ENCODE data around the gene ALKBH5.
"Not testable (repeated sequence)": the region's sequence is repeated elsewhere in the genome, so short reads cannot be mapped to it uniquely, and the experiment has no call there.

Gene ALKBH5

DNA sequence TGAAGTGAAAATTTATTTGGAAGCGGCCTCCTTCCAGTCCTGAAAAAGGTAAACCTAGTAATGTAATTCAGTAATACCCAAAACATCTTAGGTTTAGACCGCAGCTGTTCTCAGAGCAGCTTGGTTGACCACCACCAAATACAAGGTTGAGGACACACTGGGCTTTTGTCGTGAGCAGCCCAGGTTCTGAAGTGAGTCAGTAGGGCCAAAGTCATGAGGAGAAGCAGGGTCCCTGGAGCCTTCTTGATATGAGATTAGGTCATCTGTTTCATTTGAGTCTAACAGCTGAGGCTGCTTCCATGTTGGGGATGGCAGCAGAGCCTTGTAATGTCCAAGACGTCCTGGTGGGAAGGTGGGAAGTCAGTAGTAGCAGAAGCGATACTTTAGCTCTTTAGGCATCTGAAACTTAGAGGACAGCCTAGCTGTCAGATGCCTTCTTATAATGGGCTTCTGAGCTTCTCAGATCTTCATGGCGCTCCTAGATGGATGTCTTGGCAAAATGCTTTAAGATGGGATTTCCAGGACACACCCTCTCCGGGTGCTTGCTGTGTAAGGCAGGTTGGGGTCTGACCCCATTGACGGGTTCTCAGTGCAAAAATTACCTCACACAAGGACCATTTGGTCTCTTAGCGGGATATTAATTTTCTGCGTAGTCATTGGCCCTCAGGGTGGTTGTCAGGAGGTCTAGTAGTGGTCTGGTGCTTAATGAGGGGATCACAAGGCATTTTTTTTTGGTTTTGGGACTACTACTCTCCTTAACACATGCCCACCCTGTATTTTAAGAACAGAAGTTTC is 2.4 kb downstream of the ALKBH5 start:
- no peak for DNase-seq (ENCODE audit: low read depth in 2 of 2)

- DNase-seq (ENCODE audit: low read depth in 2 of 2), result peak in 1 of 2 experiments; percentile 12
These were observed 3.0 kb downstream of the ALKBH5 start for GRCh38 chr17:18186627-18186982.

DNA sequence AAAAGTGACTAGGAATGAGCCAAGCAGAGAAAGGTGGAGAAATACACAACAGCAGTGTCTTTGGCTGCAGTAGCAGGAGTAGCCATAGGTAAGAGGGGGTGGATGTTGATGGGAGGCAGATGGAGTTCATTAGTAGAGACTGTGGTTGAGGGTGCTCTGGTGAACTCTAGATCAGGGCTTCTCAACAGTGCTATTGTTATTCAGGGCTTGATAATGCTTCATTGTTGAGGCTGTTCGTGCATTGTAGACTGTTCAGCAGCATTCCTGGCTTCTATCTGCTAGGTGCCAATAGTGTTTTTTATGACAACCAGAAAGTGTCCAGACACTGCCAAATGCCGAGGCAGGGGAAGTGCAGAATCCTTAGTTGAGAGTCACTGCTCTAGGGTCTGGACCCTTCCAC is 3.6 kb downstream of the ALKBH5 start:
- DNase-seq (ENCODE audit: low read depth in 2 of 2), result no peak

- no peak for DNase-seq (ENCODE audit: low read depth in 2 of 2)
These were observed 4.5 kb downstream of the ALKBH5 start for GRCh38 chr17:18187821-18188761.

GRCh38 chr17:18190628-18191235 is 7.1 kb downstream of the ALKBH5 start:
- no peak for DNase-seq (ENCODE audit: low read depth in 2 of 2)

- DNase-seq (ENCODE audit: low read depth in 2 of 2), result no peak
These were observed 7.6 kb downstream of the ALKBH5 start for GRCh38 chr17:18191236-18191667.

GRCh38 chr17:18191967-18192366 is 8.3 kb downstream of the ALKBH5 start:
- no peak for DNase-seq (ENCODE audit: low read depth in 2 of 2)

DNA sequence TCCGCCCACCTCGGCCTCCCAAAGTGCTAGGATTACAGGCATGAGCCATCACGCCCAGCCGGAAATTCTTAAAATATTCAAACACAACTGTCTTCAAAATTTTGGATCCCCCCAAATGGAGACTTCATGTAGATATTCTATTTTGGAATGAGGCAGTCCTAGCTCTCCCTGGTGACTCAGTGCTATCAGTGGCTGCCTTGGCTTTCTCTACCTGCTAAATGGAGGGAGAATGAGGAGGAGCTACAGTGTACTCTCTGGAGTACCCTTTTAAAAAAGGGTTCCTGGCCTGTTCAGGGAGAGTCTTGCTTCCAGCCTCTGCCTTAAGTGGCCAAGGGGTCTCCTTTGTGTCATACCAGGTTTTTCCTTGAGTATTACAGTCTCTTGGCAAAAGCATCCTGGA is 10.8 kb downstream of the ALKBH5 start:
- DNase-seq (ENCODE audit: low read depth in 2 of 2), result no peak

GRCh38 chr17:18194804-18195203 is 11.2 kb downstream of the ALKBH5 start:
- DNase-seq (ENCODE audit: low read depth in 2 of 2), result no peak

DNA sequence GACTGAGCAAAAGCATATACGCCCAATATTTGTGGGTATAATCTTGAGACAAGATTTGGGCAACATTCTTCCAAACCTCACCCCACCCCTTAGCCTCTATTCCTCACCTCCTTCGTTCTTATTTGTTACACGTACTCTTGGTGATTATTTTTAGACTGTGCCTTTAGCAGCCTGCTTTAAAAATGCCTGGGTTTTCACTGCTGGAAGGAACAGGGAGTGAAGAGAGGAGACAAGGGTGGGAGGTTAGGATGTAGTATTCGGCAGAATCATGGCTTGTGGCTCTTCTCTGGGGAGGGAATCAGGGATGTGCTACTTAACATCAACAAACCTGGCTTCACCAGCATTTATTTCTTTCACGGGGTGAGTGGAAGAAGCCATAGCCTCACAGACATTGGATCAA is 11.6 kb downstream of the ALKBH5 start:
- DNase-seq (ENCODE audit: low read depth in 2 of 2), result no peak

DNA sequence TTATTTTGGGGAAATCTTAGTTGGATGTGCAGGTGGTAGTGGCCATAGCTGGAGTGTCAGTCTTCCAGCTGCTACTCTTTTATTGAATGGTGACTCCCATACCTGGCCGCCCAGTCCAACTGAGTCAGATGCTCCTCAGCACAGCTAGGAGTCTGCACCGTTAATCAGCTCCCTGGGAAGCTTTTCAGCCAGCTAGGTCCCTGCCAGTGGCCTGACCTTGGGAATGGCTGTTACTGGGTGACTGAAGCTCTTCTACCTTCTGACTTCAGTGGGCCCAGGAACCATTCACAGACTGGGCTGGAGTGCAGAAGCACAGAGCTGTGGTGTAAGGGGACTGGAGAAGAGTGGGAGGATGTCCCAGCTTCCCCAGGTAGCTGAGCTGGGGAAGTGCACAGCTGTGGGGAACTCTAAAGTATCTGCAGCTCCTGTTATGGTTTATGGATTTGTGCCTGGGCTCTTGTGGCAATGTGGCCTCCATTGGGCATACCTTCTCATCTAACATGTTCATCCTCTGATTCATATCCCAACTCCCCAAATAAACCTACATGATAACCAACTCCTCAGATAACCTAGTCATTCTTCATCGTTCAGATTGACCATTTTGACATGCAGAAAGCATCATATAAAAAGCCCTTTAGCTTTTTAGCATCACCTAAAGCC is 14.0 kb downstream of the ALKBH5 start:
- DNase-seq (ENCODE audit: low read depth in 2 of 2), result no peak

DNA sequence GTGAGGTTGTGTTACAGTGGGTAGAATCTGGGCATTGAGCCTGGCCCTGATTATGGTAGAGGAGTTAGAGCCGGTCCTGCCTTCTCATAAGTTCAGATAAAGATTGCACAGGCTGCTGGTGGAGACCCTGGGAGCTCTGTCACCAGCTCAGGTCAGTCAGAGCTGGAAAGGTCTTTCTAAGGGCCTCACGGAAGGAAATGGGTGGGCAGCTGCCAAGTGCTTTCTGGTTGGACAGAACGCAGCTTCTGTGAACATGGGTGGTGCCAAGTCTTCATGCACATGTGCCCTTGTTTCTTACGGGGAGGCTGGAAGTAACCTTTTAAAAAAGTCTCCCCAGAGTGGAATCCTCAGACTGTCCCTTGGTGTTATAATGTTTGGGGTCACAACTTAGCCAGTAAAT is 14.9 kb downstream of the ALKBH5 start:
- no peak for DNase-seq (ENCODE audit: low read depth in 2 of 2)

DNA sequence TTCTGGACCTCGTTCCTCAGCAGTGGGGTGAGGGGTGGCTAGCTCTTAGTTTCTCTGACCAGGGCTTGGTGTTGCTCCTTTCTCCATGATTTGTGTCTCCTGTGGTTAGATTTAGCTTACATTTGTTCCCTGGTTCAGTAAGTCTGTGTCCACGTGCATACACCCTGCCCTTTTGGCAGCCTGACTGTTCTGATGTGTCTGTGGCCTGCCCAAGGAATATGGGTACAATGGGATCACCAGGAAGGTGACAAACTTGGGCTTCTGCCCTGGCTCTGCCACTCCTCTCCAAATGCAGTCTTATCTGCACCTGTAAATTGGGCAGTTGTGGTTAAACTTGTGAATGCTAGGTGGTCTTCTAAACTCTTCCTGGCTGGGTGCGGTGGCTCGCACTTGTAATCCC is 17.5 kb downstream of the ALKBH5 start:
- no peak for DNase-seq (ENCODE audit: low read depth in 2 of 2)

- no peak for DNase-seq (ENCODE audit: low read depth in 2 of 2)
These were observed 19.7 kb downstream of the ALKBH5 start for GRCh38 chr17:18203308-18203707.

GRCh38 chr17:18205861-18206260 is 22.2 kb downstream of the ALKBH5 start:
- no peak for DNase-seq (ENCODE audit: low read depth in 2 of 2)

- DNase-seq (ENCODE audit: low read depth in 2 of 2), result no peak
These were observed 23.3 kb downstream of the ALKBH5 start for GRCh38 chr17:18206962-18207361.

DNA sequence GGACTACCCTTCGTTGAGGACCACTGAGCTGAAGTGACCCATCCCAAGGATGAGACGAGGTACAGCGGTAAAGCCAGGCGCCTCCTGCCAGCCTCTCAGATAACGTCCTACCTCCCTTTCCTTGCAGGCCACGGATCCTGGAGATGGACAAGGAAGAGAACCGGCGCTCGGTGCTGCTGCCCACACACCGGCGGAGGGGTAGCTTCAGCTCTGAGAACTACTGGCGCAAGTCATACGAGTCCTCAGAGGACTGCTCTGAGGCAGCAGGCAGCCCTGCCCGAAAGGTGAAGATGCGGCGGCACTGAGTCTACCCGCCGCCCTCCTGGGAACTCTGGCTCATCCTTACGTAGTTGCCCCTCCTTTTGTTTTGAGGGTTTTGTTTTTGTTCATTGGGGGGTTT is 24.5 kb downstream of the ALKBH5 start:
- DNase-seq (ENCODE audit: low read depth in 2 of 2), result no peak

DNA sequence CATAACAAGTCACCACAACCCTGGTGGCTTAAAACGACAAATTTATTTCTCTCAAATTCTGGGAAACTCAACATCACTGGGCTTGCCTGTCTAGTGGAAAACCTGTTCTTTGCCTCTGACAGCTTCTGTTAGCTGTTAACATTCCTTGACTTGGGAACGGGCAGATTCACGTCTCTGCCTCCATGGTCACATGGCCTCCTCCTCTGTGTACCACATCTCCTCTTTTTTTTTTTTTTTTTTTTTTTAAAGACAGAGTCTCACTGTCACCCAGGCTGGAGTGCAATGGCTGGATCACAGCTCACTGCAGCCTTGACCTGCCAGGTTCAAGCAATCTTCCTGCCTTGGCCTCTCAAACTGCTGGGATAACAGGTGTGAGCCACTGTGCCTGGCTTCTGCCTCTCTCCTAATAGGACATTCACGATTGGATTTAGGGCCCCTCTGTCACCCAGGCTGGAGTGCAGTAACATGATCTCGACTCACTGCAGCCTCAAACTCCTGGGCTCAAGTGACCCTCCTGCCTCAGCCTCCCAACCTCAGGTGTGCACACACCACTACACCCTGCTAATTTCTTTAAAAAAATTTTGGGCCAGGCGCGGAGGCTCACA is 30.1 kb downstream of the ALKBH5 start:
- DNase-seq (ENCODE audit: low read depth in 2 of 2), result no peak

DNA sequence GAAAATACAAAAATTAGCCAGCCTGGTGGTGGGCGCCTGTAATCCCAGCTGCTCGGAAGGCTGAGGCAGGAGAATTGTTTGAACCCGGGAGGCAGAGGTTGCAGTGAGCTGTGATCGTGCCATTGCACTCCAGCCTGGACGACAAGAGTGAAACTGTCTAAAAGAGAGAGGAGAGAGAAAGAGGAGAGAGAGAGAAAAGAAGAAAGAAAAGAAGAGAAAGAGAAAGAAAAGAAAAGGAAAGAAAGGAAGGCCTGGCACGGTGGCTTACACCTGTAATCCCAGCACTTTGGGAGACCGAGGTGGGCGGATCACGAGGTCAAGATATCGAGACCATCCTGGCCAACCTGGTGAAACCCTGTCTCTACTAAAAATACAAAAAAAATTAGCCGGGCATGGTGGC is 33.3 kb downstream of the ALKBH5 start:
- DNase-seq (ENCODE audit: low read depth in 2 of 2), result not testable (repeated sequence)

- no peak for DNase-seq (ENCODE audit: low read depth in 2 of 2)
These were observed 33.9 kb downstream of the ALKBH5 start for GRCh38 chr17:18217412-18218015.

DNA sequence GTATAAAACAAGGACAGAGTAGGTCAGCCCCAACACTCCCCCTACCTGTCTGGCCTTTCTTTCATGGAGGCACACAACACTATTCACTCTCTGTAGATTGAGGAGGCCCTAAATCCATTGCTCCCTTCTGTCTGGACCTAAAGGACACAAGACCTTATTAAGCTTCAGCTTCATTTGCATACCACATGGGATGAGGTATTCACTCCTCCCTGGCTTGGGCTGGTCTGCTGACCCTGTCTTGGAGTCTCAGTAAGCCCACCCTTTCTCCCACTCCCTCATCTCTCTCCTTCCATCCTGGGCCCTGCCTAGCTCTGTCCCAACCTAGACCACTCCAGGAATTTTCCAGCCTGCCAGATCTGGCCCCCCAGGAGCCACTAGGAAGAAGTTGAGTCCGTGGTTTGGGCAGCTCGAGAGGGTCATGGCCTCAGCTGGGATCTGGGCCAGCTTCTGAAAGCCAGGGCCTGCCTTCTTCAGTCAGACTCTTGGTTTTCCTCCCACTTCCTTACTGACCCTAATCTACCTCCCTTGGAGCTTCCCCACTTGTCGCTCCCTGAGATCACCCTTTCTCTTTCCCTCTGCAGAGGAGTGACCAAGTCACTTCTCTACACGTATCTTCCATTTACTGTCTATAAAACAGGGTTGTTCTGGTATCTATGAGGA is 35.3 kb downstream of the ALKBH5 start:
- no peak for DNase-seq (ENCODE audit: low read depth in 2 of 2)

Data from fibroblast of skin of left biceps (primary cell).